HEK293 (cell line): ENCODE results near the gene IDE.

ENCODE experiments used
- CTCF ChIA-PET: fragments of 350-600 bp; formaldehyde crosslinking; extraction: SDS; loops from one replicate; lab custom pipeline; 2021; ENCODE audit warnings: antibody characterized with exemption; lab: Yijun Ruan, JAX
- POLR2A ChIA-PET: fragments of 300-600 bp; formaldehyde crosslinking; extraction: SDS; loops from one replicate; lab custom pipeline; 2020; ENCODE audit warnings: antibody characterized with exemption, inconsistent platforms; lab: Yijun Ruan, JAX
- H3K27ac ChIP-seq: fragments of 200-500 bp; sonication (Bioruptor generic); 2 replicates; pipeline ENCODE4 v1.5.1; 2014; ENCODE audit warnings: low read depth, low read length, control low read depth, inconsistent platforms; ENCODE audit errors: extremely low read depth
- H3K36me3 ChIP-seq, 2 experiments: fragments of 200-500 bp in 1 of 2; sonication (Bioruptor generic) in 1 of 2; 1 replicate in 1 of 2; 2 replicates in 1 of 2; pipeline ENCODE4 v1.5.1; 2014 to 2017; ENCODE audit warnings: inconsistent platforms in 2 of 2, low read length in 2 of 2; ENCODE audit not compliant: control insufficient read depth in 2 of 2, insufficient read depth in 1 of 2
- H3K4me1 ChIP-seq: fragments of 200-500 bp; sonication (Bioruptor generic); 2 replicates; pipeline ENCODE4 v1.5.1; 2014; ENCODE audit warnings: mild to moderate bottlenecking, low read length, inconsistent platforms; ENCODE audit not compliant: control insufficient read depth, insufficient read depth
- H3K4me3 ChIP-seq: 2 replicates; pipeline ENCODE4 v1.5.1; 2011; ENCODE audit warnings: low read depth, mild to moderate bottlenecking, control low read depth, low read length, moderate library complexity
- H3K9me3 ChIP-seq: fragments of 200-500 bp; sonication (Bioruptor generic); 2 replicates; pipeline ENCODE4 v1.5.1; 2014; ENCODE audit warnings: low read depth, low read length, inconsistent platforms; ENCODE audit not compliant: control insufficient read depth, insufficient read depth
- GLIS2 ChIP-seq: fragments of 450-650 bp; formaldehyde crosslinking; IDR thresholded peaks from 2 replicates; pipeline ENCODE4 v1.5.1; 2016; ENCODE audit warnings: missing biosample characterization, missing genetic modification characterization
- HOXC10 ChIP-seq: sonication (generic); formaldehyde crosslinking; IDR thresholded peaks from 2 replicates; pipeline ENCODE4 v1.8.1; 2023; ENCODE audit warnings: mild to moderate bottlenecking, missing genetic modification reagents
- HOXD13 ChIP-seq: sonication (generic); formaldehyde crosslinking; IDR thresholded peaks from 2 replicates; pipeline ENCODE4 v1.8.0; 2022; ENCODE audit warnings: missing genetic modification reagents, borderline replicate concordance
- KLF8 ChIP-seq: fragments of 450-650 bp; formaldehyde crosslinking; IDR thresholded peaks from 2 replicates; pipeline ENCODE4 v1.5.1; 2016; ENCODE audit warnings: missing biosample characterization, missing genetic modification characterization
- OSR2 ChIP-seq: fragments of 450-650 bp; formaldehyde crosslinking; IDR thresholded peaks from 2 replicates; pipeline ENCODE4 v1.5.1; 2016; ENCODE audit warnings: missing biosample characterization, missing genetic modification characterization
- PRDM1 ChIP-seq: fragments of 450-650 bp; formaldehyde crosslinking; IDR thresholded peaks from 2 replicates; pipeline ENCODE4; 2016; ENCODE audit warnings: missing biosample characterization, missing genetic modification characterization
- PRDM6 ChIP-seq: fragments of 450-650 bp; formaldehyde crosslinking; IDR thresholded peaks from 2 replicates; pipeline ENCODE4 v1.5.1; 2017; ENCODE audit warnings: missing biosample characterization, missing genetic modification characterization
- SALL2 ChIP-seq: fragments of 450-650 bp; formaldehyde crosslinking; IDR thresholded peaks from 2 replicates; pipeline ENCODE4 v1.5.0; 2017; ENCODE audit warnings: missing biosample characterization, mild to moderate bottlenecking, missing genetic modification characterization, borderline replicate concordance
- ZBTB11 ChIP-seq: fragments of 450-650 bp; formaldehyde crosslinking; conservative IDR thresholded peaks from 2 replicates; pipeline ENCODE4 v1.5.1; 2016; ENCODE audit warnings: low read depth, missing biosample characterization, missing genetic modification characterization
- ZBTB6 ChIP-seq: fragments of 450-650 bp; formaldehyde crosslinking; IDR thresholded peaks from 2 replicates; pipeline ENCODE4 v1.5.1; 2017; ENCODE audit warnings: missing biosample characterization, missing genetic modification characterization
- ZNF341 ChIP-seq: fragments of 450-650 bp; formaldehyde crosslinking; IDR thresholded peaks from 2 replicates; pipeline ENCODE4; 2016; ENCODE audit warnings: low read depth, missing biosample characterization, missing genetic modification characterization
- ZNF48 ChIP-seq: fragments of 450-650 bp; formaldehyde crosslinking; IDR thresholded peaks from 2 replicates; pipeline ENCODE4 v1.5.1; 2016; ENCODE audit warnings: missing biosample characterization, missing genetic modification characterization
- ZNF560 ChIP-seq: fragments of 450-650 bp; formaldehyde crosslinking; IDR thresholded peaks from 2 replicates; pipeline ENCODE4 v1.5.1; 2017; ENCODE audit warnings: missing biosample characterization, missing genetic modification characterization, borderline replicate concordance
- ZNF658 ChIP-seq: fragments of 450-650 bp; formaldehyde crosslinking; IDR thresholded peaks from 2 replicates; pipeline ENCODE4; 2016; ENCODE audit warnings: missing biosample characterization, missing genetic modification characterization
- ZNF660 ChIP-seq: fragments of 450-650 bp; IDR thresholded peaks from 2 replicates; pipeline ENCODE4 v1.5.1; 2018; ENCODE audit warnings: missing biosample characterization, mild to moderate bottlenecking, missing genetic modification characterization
- ZNF677 ChIP-seq: fragments of 450-650 bp; IDR thresholded peaks from 2 replicates; pipeline ENCODE4 v1.5.0; 2018; ENCODE audit warnings: missing biosample characterization, mild to moderate bottlenecking, missing genetic modification characterization, moderate library complexity
- ZNF830 ChIP-seq: fragments of 450-650 bp; IDR thresholded peaks from 2 replicates; pipeline ENCODE4 v1.5.0; 2018; ENCODE audit warnings: missing biosample characterization, missing genetic modification characterization, low read depth, mild to moderate bottlenecking, moderate library complexity
- ZNF837 ChIP-seq: fragments of 450-650 bp; formaldehyde crosslinking; IDR thresholded peaks from 2 replicates; pipeline ENCODE4 v1.5.1; 2016; ENCODE audit warnings: missing biosample characterization, missing genetic modification characterization
- ZSCAN23 ChIP-seq: fragments of 450-650 bp; formaldehyde crosslinking; IDR thresholded peaks from 2 replicates; pipeline ENCODE4 v1.5.1; 2016; ENCODE audit warnings: missing biosample characterization, missing genetic modification characterization
- TF ChIP-seq, protein P1 (sequence below): fragments of 450-650 bp; formaldehyde crosslinking; IDR thresholded peaks from 2 replicates; pipeline ENCODE4 v1.5.1; 2016; ENCODE audit warnings: missing biosample characterization, missing genetic modification characterization, low read depth

The IDE gene

DNA sequence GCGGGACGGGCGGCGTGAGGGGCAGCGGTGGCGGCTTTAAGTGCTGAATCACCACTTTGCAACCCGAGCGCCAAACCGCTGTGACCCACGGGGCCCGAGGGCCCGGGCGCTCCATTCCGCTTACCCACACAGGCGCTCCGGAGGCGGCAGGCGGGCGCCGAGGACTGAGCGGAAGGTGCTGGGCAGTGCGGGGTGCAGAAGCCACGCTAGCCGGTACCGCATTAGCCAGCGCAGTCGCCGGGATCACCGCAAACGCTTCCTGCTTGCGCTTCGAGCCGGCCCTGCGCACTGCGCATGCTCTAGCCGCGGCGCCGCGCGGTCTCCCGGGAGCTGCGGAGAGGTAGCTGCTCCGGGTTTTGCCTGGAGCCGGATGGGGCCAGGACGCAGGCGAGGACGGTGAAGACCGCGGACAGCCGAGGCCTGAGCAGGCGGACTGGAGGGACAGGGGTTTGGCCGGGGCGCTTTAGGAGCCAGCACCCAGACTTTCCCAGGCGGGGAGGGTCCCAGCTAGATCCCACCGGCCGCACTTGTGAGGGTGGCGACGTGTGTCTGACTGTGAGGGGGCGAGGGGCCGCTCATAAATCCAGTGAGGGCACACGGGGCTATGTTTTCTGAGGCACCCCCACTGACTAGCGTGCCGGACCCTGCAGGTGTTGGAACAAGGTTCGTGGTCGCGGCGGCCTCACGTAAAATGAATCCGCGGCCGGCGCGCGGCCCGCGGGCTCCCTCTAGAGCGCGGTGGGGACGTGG is at the start of gene IDE (continued):
- TF ChIP-seq ZNF830: no peak
- TF ChIP-seq ZSCAN23 (tag by site-specific recombination): no peak
- TF ChIP-seq ZNF658 (tag by site-specific recombination): no peak
- TF ChIP-seq ZNF660 (tag by site-specific recombination): peak; percentile 62
- no peak for TF ChIP-seq ZNF677 (tag by site-specific recombination)

DNA sequence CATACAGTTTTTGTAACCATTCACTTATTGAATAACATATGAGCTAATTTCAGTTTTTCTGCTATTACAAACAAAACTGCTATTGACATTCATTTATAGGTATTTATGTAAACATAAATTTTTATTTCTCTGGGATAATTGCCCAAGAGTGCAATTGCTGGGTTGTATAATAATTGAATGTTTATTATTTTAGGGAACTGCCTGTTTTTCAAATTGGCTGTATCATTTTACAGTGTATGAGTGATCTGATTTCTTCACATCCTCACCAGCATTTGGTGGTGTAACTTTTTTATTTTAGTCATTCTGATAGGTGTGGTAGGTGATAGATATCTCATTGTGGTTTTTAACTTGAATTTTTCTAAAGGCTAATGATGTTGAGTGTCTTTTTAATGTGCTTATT is 45.5 kb upstream of the IDE start:
- TF ChIP-seq, protein P1, sequence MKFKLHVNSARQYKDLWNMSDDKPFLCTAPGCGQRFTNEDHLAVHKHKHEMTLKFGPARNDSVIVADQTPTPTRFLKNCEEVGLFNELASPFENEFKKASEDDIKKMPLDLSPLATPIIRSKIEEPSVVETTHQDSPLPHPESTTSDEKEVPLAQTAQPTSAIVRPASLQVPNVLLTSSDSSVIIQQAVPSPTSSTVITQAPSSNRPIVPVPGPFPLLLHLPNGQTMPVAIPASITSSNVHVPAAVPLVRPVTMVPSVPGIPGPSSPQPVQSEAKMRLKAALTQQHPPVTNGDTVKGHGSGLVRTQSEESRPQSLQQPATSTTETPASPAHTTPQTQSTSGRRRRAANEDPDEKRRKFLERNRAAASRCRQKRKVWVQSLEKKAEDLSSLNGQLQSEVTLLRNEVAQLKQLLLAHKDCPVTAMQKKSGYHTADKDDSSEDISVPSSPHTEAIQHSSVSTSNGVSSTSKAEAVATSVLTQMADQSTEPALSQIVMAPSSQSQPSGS (tag by site-specific recombination): no peak
- TF ChIP-seq PRDM6 (tag by site-specific recombination): peak; percentile 55
- H3K4me3 ChIP-seq: no peak overlapping the region
- no peaks in the 10 kb centered on the region for H3K4me1 ChIP-seq
- no peak overlapping the region for H3K27ac ChIP-seq
- peaks cover 89 to 92% of the 10 kb centered on the region in 2 experiments for H3K36me3 ChIP-seq
- CTCF ChIA-PET: no interaction called here
- H3K9me3 ChIP-seq: no peaks in the 10 kb centered on the region
- POLR2A ChIA-PET: interaction anchor here (0.7 kb wide), 2 partner anchors 38 to 76 kb away, joined by 3 read pairs; no protein-coding TSS in a partner anchor

- Histone ChIP-seq H3K9me3 (no peaks in the 10 kb centered on the region), H3K36me3 (peaks cover 82 to 92% of the 10 kb centered on the region in 2 experiments), H3K4me1 (no peaks in the 10 kb centered on the region), H3K27ac (no peak overlapping the region), H3K4me3 (no peak overlapping the region)
- POLR2A ChIA-PET: no interaction called here
- no peak for TF ChIP-seq ZNF560
- no peak for TF ChIP-seq ZNF658 (tag by site-specific recombination)
- no peak for TF ChIP-seq ZBTB11 (tag by site-specific recombination)
- no peak for TF ChIP-seq ZBTB6
- TF ChIP-seq ZSCAN23 (tag by site-specific recombination): no peak
- CTCF ChIA-PET: interaction anchor here (0.6 kb wide), 1 partner anchor 210 kb away, joined by 3 read pairs; no protein-coding TSS in a partner anchor
These were observed 41.6 kb upstream of the IDE start for GRCh38 chr10:92615515-92615914.

GRCh38 chr10:92604841-92605240 is 30.9 kb upstream of the IDE start:
- CTCF ChIA-PET: no interaction called here
- POLR2A ChIA-PET: no interaction called here
- Histone ChIP-seq H3K36me3 (peaks cover 30 to 37% of the 10 kb centered on the region in 2 experiments), H3K4me3 (no peak overlapping the region), H3K9me3 (no peaks in the 10 kb centered on the region), H3K27ac (no peak overlapping the region), H3K4me1 (no peaks in the 10 kb centered on the region)
- TF ChIP-seq HOXD13 (CRISPR knock-in tag) (no peak), HOXC10 (CRISPR knock-in tag) (no peak), SALL2 (tag by site-specific recombination) (no peak), ZNF830 (no peak), PRDM1 (tag by site-specific recombination) (no peak), ZNF341 (tag by site-specific recombination) (no peak), KLF8 (tag by site-specific recombination) (no peak), ZNF837 (tag by site-specific recombination) (no peak), GLIS2 (no peak), OSR2 (no peak), ZNF560 (no peak), ZNF48 (tag by site-specific recombination) (no peak)
